Measurements from ENCODE around the gene VAV2. TPM values are rescaled to one million over a fixed set of nuclear protein-coding genes. Genes with fewer than 3 reads are reported as not detected.
A peak's percentile ranks its signal among the peaks of the same experiment; 100 is the strongest.

VAV2 gene
- polyA plus RNA-seq, 1 of the 3 experiments (the other 2 are of a cell fraction), result 14.9 TPM

DNA sequence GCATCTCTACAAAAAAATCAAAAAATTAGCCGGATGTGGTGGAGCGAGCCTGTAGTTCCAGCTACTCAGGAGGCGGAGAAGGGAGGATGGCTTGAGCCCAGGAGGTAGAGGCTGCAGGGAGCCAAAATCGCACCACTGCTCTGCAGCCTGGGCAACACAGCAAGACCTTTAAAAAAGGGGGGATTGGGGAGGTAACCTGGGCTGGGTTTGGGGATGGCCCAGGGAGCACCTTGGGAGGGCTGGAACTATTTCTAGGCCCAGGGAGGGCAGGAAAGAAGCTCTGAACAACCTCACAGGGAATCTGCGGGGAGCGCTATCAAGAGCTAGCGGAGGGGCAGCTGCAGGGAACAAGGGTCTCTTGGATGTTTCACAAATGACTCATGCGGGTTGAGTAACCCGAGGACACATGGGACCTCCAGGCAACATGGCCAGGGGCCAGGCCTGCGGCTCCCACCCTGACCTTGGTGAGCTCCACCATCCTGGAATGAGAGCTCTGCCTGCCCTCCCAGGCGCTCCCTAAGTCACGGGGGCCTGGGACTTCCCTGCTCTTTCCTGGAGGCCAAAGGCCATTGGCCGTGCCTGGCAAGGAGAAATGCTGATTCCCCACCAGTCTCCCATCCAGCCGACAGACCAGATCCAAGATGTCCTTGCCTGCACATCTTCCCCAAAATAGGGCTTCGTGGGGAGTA lies 277.4 kb downstream of the VAV2 start:
- CTCF ChIA-PET, result interaction anchor here (1.0 to 9.3 kb wide), 18 partner anchors 8 to 187 kb away, joined by 3 to 83 read pairs (median 5); partner anchors contain the start of gene ADAMTSL2
- no peaks in the 10 kb centered on the region for H3K9me2 ChIP-seq

More for the DNA sequence above, 277.4 kb downstream of the VAV2 start:
- no peaks in the 10 kb centered on the region for H4K20me1 ChIP-seq (ENCODE audit: insufficient read depth)
- H3F3A ChIP-seq (replicated peaks; ENCODE audit: insufficient read depth), result peaks cover 18% of the 10 kb centered on the region
- H3K9me3 ChIP-seq, result no peaks in the 10 kb centered on the region
- TF ChIP-seq ZBTB33 (IDR thresholded peaks at IDR 0.05; ENCODE audit: borderline replicate concordance, low read depth), result 0 out of 2 replicates have a peak, but pooled peaks have one; percentile 35
- no peak for TF ChIP-seq RCOR1 (IDR thresholded peaks at IDR 0.05; ENCODE audit: low read length)
- TF ChIP-seq, protein P1, sequence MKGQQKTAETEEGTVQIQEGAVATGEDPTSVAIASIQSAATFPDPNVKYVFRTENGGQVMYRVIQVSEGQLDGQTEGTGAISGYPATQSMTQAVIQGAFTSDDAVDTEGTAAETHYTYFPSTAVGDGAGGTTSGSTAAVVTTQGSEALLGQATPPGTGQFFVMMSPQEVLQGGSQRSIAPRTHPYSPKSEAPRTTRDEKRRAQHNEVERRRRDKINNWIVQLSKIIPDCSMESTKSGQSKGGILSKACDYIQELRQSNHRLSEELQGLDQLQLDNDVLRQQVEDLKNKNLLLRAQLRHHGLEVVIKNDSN (IDR thresholded peaks at IDR 0.05; ENCODE audit: borderline replicate concordance, low read depth), result no peak
- TF ChIP-seq NFIC (IDR thresholded peaks at IDR 0.05; ENCODE audit: borderline replicate concordance), result peak; percentile 69
- TF ChIP-seq, protein P2, sequence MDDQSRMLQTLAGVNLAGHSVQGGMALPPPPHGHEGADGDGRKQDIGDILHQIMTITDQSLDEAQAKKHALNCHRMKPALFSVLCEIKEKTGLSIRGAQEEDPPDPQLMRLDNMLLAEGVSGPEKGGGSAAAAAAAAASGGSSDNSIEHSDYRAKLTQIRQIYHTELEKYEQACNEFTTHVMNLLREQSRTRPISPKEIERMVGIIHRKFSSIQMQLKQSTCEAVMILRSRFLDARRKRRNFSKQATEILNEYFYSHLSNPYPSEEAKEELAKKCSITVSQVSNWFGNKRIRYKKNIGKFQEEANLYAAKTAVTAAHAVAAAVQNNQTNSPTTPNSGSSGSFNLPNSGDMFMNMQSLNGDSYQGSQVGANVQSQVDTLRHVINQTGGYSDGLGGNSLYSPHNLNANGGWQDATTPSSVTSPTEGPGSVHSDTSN (IDR thresholded peaks at IDR 0.05), result 0 out of 2 replicates have a peak, but pooled peaks have one; percentile 11
- TF ChIP-seq TCF12 (IDR thresholded peaks at IDR 0.05), result peak; percentile 52
- TF ChIP-seq FOSL2 (IDR thresholded peaks at IDR 0.05; ENCODE audit: borderline replicate concordance, low read depth), result peak; percentile 64
- TF ChIP-seq ELF1 (IDR thresholded peaks at IDR 0.05), result no peak
- TF ChIP-seq TEAD4 (IDR thresholded peaks at IDR 0.05; ENCODE audit: borderline replicate concordance, insufficient read depth), result peak; percentile 27; the same call in 1 of the 2 replicates
- TF ChIP-seq JUND (IDR thresholded peaks at IDR 0.05), result peak; percentile 55
- peak in 1 of 2 experiments; percentile 9; a peak in 1 of 4 replicates for TF ChIP-seq EP300 (IDR thresholded peaks at IDR 0.05; ENCODE audit: borderline replicate concordance in 1 of 2, low read depth in 1 of 2, low read length in 1 of 2)
- TF ChIP-seq, protein P3, sequence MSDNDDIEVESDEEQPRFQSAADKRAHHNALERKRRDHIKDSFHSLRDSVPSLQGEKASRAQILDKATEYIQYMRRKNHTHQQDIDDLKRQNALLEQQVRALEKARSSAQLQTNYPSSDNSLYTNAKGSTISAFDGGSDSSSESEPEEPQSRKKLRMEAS (IDR thresholded peaks at IDR 0.05; ENCODE audit: low read depth), result peak; percentile 12; the same call in 1 of the 2 replicates
- peak; percentile 6; the same call in 1 of the 2 replicates for TF ChIP-seq RXRA (IDR thresholded peaks at IDR 0.05; ENCODE audit: borderline replicate concordance, low read depth)
- H3K4me3 ChIP-seq (ENCODE audit: low read depth in 2 of 2, low read length in 1 of 2), result no peak overlapping the region; a peak in 1 of 4 replicates
- H3K4me2 ChIP-seq, result peak overlapping the region; percentile 66
- no peaks in the 10 kb centered on the region for H3K79me2 ChIP-seq (ENCODE audit: insufficient read depth)
- no peaks in the 10 kb centered on the region for H3K36me3 ChIP-seq (replicated peaks in 1 of 2; ENCODE audit: control insufficient read depth in 1 of 2, insufficient read depth in 2 of 2, low read length in 1 of 2)
- H3K4me1 ChIP-seq (ENCODE audit: control insufficient read depth in 1 of 2, insufficient read depth in 2 of 2, low read depth in 1 of 2, low read length in 1 of 2), result peaks cover 25 to 33% of the 10 kb centered on the region in 2 experiments; a peak in 3 of 4 replicates
- peak overlapping the region; percentile 20; the same call in 1 of the 2 replicates for H2AFZ ChIP-seq (ENCODE audit: low read depth)
- peak overlapping the region; percentile 58 to 89 for H3K27ac ChIP-seq (ENCODE audit: low read depth in 2 of 2, low read length in 1 of 2)
- H3K27me3 ChIP-seq (ENCODE audit: insufficient read depth), result no peaks in the 10 kb centered on the region
- POLR2A ChIA-PET, result interaction anchor here (0.8 to 1.8 kb wide), 3 partner anchors 31 to 49 kb away, joined by 3 to 6 read pairs (median 3); no protein-coding TSS in a partner anchor
- DNase-seq, result peak; percentile 59
- H3K9ac ChIP-seq, result peak overlapping the region; percentile 65
- whole genome bisulfite sequencing (ENCODE audit: low lambda C conversion rate), result 70% methylated on average over 9 of the region's 15 CpGs

Data from SK-N-SH (cell line).